HG03442 (cell line): ENCODE measurements around the gene NELL2.

Experiments used
- ATAC-seq: cut with Tn5 transposase; IDR thresholded peaks from one replicate; pipeline ENCODE4 v1.9.1; 2021; ENCODE audit warnings: mild to moderate bottlenecking, moderate library complexity; ENCODE audit not compliant: unreplicated experiment

The NELL2 gene

GRCh38 chr12:44490181-44490580 lies 385.9 kb downstream of the NELL2 start:
- no peak for ATAC-seq

GRCh38 chr12:44488180-44488579 lies 387.9 kb downstream of the NELL2 start:
- no peak for ATAC-seq

- ATAC-seq: no peak
Measured at GRCh38 chr12:44484862-44485261, 391.3 kb downstream of the NELL2 start.

GRCh38 chr12:44477331-44477980 lies 398.7 kb downstream of the NELL2 start:
- no peak for ATAC-seq

GRCh38 chr12:44476683-44477082 lies 399.4 kb downstream of the NELL2 start:
- no peak for ATAC-seq

- no peak for ATAC-seq
Measured at GRCh38 chr12:44465139-44465538, 411.0 kb downstream of the NELL2 start.

GRCh38 chr12:44464180-44464579 lies 411.9 kb downstream of the NELL2 start:
- no peak for ATAC-seq

- ATAC-seq: no peak
Measured at GRCh38 chr12:44462729-44463128, 413.4 kb downstream of the NELL2 start.

GRCh38 chr12:44460261-44460660 lies 415.9 kb downstream of the NELL2 start:
- ATAC-seq: no peak

GRCh38 chr12:44459569-44459968 lies 416.5 kb downstream of the NELL2 start:
- no peak for ATAC-seq
